Retinal pigment epithelial cell (primary cell): ENCODE results near the gene PDIA5.

ENCODE experiments used
- DNase-seq: peaks from one replicate; pipeline ENCODE4 v3.0.0-alpha.2; 2010; ENCODE audit warnings: low read depth
- H3K4me3 ChIP-seq: 2 replicates; pipeline ENCODE4 v1.5.1; 2011; ENCODE audit warnings: mild to moderate bottlenecking, low read length, control low read depth, moderate library complexity
- CTCF ChIP-seq: conservative IDR thresholded peaks from 2 replicates; pipeline ENCODE4 v1.5.1; 2011; ENCODE audit warnings: low read depth, low read length, control low read depth, inconsistent platforms

Gene PDIA5

GRCh38 chr3:123158330-123158729 lies 91.5 kb downstream of the PDIA5 start:
- no peak overlapping the region for H3K4me3 ChIP-seq
- TF ChIP-seq CTCF: no peak
- DNase-seq: no peak

GRCh38 chr3:123158899-123159390 lies 92.1 kb downstream of the PDIA5 start:
- TF ChIP-seq CTCF: no peak
- DNase-seq: no peak
- H3K4me3 ChIP-seq: no peak overlapping the region

GRCh38 chr3:123159926-123160635 lies 93.3 kb downstream of the PDIA5 start:
- no peak overlapping the region for H3K4me3 ChIP-seq
- TF ChIP-seq CTCF: no peak
- no peak for DNase-seq

- DNase-seq: no peak
- no peak for TF ChIP-seq CTCF
- H3K4me3 ChIP-seq: no peak overlapping the region
Observed at GRCh38 chr3:123161167-123161566, 94.3 kb downstream of the PDIA5 start.

- no peak for TF ChIP-seq CTCF
- no peak overlapping the region for H3K4me3 ChIP-seq
Observed at GRCh38 chr3:123163141-123163540, 96.3 kb downstream of the PDIA5 start.

GRCh38 chr3:123165163-123165562 lies 98.3 kb downstream of the PDIA5 start:
- no peak for DNase-seq
- no peak overlapping the region for H3K4me3 ChIP-seq
- TF ChIP-seq CTCF: no peak

More at GRCh38 chr3:123163141-123163540, 96.3 kb downstream of the PDIA5 start:
- DNase-seq: no peak

GRCh38 chr3:123167686-123168085 lies 100.9 kb downstream of the PDIA5 start:
- TF ChIP-seq CTCF: no peak
- no peak overlapping the region for H3K4me3 ChIP-seq
- no peak for DNase-seq
